Measurements from ENCODE around the gene MSI2. TPM values are rescaled to one million over a fixed set of nuclear protein-coding genes. Genes with fewer than 3 reads are reported as not detected.
A peak's percentile ranks its signal among the peaks of the same experiment; 100 is the strongest.

The MSI2 gene
- total RNA-seq, 1 donor, result 12.6 TPM

DNA sequence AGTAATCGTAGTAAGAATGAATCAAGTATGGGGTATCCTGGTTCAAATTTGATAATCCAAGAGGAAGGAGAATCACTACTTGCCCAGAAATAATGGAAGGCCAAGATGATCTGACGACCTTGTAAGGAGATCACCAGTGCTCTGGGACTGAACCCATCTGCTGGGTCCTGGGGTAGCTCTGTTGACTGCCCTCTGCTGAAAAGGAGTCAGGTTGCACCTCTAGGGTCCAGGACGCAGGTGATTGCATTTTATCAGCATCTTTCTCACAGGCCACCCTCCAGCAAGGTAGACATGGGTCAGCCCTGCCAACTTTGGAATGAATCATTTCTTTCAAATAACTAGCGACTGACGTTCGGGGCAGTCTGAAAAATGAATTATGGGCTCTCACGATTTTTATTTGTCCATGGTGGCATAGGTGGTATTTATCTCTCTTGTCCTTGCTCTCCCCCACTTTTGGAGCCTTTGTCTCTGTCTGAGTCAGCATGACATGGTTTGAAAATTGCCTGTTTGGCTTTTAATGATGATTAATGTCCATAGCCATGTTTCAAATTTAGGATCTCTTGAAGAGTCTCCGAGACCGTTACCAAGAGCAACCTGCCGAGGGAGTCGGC is 163.7 kb downstream of the MSI2 start:
- H3K4me3 ChIP-seq (ENCODE audit: low read depth, low read length), result no peak overlapping the region
- TF ChIP-seq, protein P1, sequence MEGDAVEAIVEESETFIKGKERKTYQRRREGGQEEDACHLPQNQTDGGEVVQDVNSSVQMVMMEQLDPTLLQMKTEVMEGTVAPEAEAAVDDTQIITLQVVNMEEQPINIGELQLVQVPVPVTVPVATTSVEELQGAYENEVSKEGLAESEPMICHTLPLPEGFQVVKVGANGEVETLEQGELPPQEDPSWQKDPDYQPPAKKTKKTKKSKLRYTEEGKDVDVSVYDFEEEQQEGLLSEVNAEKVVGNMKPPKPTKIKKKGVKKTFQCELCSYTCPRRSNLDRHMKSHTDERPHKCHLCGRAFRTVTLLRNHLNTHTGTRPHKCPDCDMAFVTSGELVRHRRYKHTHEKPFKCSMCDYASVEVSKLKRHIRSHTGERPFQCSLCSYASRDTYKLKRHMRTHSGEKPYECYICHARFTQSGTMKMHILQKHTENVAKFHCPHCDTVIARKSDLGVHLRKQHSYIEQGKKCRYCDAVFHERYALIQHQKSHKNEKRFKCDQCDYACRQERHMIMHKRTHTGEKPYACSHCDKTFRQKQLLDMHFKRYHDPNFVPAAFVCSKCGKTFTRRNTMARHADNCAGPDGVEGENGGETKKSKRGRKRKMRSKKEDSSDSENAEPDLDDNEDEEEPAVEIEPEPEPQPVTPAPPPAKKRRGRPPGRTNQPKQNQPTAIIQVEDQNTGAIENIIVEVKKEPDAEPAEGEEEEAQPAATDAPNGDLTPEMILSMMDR (IDR thresholded peaks at IDR 0.05; ENCODE audit: insufficient read depth, low read length), result no peak
- no peak for DNase-seq (ENCODE audit: low read depth)

DNA sequence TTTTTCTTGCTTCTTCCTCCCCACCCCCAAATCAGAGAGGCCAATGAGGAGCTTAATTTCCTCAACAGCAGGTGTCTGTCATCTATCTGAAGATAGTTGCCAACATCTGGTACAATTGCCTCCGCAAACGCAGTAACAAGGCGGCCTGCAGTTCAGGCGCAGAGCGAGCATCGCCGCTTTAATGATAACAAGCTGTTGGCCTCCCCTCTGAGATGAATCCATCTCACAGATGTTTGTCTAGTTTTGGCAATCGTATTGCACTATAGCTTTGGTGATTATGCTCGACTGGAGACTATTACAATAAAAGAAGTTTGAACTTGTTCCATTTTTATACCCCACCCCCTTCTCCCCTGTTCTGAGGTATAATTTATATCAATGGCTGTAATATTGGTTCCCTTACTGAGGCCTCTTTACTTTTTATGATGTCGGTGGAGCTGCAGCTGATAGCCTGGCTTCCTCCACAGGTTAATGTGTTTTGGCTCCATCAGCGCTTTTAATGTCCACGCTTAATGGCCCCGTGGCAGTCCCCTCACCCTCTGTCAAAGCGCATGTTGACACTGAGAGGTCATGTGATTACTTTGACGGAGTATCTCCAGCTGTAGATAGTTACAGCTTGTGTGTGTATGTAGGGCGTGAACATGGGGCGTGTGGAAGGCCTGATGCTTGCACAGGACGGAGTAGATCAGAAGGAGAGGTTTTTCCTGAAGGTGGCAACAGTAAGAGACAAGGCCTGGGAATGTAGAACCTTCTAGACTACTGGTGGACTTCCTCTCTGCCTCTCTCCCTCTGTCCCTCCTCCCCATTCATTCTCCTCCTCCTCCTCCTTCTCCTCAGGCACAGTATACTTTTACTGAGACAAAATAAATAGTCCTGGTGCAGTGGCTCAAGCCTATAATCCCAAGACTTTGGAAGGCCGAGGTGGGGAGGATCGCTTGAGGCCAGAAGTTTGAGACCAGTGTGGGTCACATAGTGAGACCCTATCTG is 164.7 kb downstream of the MSI2 start:
- TF ChIP-seq, protein P1 (IDR thresholded peaks at IDR 0.05; ENCODE audit: insufficient read depth, low read length), result no peak
- H3K4me3 ChIP-seq (ENCODE audit: low read depth, low read length), result no peak overlapping the region
- DNase-seq (ENCODE audit: low read depth), result no peak

DNA sequence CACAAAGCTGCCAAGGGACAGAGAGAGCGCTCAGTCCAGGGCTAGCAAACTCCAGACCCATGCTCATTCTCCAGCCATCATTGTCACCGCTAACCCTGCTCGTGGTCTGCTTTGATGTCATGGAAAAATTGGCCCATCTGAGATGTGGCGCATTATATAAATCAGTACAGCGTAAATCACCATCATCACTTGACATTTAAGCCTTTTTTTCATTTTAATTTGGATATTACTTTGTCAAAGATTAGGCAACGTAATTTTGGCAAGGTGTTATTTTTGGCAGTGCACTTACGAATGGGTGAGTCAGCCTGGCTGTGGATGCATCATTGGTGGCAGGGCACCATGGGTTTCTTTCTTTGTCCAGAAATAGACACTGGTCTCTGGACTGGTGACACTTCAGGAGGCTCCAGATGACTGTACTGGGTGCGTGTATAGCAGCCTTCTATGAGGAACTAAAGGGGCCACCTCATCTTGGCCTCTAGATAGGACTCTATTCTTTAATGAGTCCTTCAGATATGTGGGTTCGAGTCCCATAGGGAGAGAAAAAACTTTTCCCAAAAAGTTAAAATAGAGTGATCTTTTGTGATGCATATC is 166.3 kb downstream of the MSI2 start:
- peak; percentile 54 for DNase-seq (ENCODE audit: low read depth)
- H3K4me3 ChIP-seq (ENCODE audit: low read depth, low read length), result no peak overlapping the region
- TF ChIP-seq, protein P1 (IDR thresholded peaks at IDR 0.05; ENCODE audit: insufficient read depth, low read length), result no peak

DNA sequence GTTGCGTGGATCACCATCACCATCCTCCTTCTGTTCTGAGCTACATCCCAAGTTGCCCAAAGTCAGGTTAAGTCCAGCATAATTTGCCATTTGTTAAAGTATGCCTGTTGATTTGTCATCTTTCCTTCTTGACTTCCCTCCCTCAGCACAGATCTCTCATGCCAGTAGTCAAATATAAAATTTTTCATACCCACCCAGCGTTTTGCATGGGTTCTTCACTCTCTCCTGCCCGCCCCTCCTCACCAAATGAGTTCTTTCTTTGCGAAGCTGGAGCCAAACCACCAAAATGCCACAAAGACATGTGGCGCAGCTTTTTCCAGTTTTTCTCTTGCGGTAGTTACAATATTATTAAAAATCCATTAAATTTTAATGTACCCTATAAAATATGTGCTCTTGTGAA is 167.2 kb downstream of the MSI2 start:
- TF ChIP-seq, protein P1 (IDR thresholded peaks at IDR 0.05; ENCODE audit: insufficient read depth, low read length), result no peak
- no peak overlapping the region for H3K4me3 ChIP-seq (ENCODE audit: low read depth, low read length)
- DNase-seq (ENCODE audit: low read depth), result no peak

DNA sequence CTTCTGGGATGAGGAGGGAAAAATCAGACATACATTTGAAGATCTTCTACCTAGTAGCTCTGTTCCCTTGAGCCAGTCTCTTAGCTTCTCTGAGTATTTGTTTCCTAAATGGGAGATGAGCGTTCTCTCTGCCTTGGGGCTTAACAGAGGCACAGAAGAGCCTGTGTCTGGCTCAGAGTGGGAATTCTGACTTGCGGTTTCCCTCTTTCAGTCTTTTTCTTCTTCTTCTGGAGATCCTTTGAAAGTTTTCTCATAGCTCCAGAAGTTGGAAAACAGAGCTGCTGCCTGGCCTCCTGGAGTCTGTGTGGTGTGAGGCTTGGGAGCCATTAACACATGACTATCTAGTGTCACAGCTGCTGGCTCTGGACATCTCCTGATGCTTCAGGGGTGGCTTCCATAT is 167.9 kb downstream of the MSI2 start:
- DNase-seq (ENCODE audit: low read depth), result no peak
- TF ChIP-seq, protein P1 (IDR thresholded peaks at IDR 0.05; ENCODE audit: insufficient read depth, low read length), result no peak
- H3K4me3 ChIP-seq (ENCODE audit: low read depth, low read length), result no peak overlapping the region

DNA sequence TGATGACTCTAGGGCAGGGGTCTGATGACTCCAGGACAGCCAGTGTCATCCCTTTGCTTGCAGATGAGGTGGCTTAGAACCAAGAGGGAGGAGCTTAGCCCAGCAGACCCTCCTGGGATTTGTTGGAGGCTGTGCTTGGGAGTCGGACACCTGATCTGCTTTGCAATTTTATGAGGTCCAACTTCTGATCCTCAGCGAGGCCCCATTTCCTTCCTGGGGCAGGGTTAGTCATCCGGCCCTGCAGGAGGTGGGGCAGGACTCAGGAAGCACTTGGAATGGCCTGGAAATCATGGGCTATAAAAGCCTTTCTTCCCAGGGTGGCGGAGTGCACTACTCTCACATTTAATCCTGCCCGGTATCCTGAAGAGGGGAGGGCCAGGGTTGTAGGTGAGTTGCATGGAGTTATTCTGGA is 168.5 kb downstream of the MSI2 start:
- no peak overlapping the region for H3K4me3 ChIP-seq (ENCODE audit: low read depth, low read length)
- TF ChIP-seq, protein P1 (IDR thresholded peaks at IDR 0.05; ENCODE audit: insufficient read depth, low read length), result no peak
- DNase-seq (ENCODE audit: low read depth), result no peak

Measured in fibroblast of the aortic adventitia (primary cell).